Measurements from ENCODE around the gene GPR55.
A peak's percentile ranks its signal among the peaks of the same experiment; 100 is the strongest.

GPR55 gene

GRCh38 chr2:230929381-230930148, 4.5 kb upstream of the GPR55 start:
- H3K27me3 ChIP-seq (replicated peaks) = no peaks in the 10 kb centered on the region
- in situ Hi-C loops (cut with HindIII; ENCODE audit: low pct_ligation_motif_present, low sequenced_read_pairs) = no loop called here
- DNase-seq = no peak
- TF ChIP-seq CTCF (IDR thresholded peaks at IDR 0.05; ENCODE audit: low read depth, low read length, missing control alignments) = no peak
- H3K27ac ChIP-seq = no peak overlapping the region
- H3K36me3 ChIP-seq (replicated peaks) = no peaks in the 10 kb centered on the region
- H3K4me3 ChIP-seq (ENCODE audit: low read depth, low read length) = no peak overlapping the region

GRCh38 chr2:230928701-230929380, 3.8 kb upstream of the GPR55 start:
- no peak overlapping the region for H3K4me3 ChIP-seq (ENCODE audit: low read depth, low read length)
- H3K36me3 ChIP-seq (replicated peaks) = no peaks in the 10 kb centered on the region
- DNase-seq = no peak
- H3K27me3 ChIP-seq (replicated peaks) = no peaks in the 10 kb centered on the region
- no peak overlapping the region for H3K27ac ChIP-seq
- in situ Hi-C loops (cut with HindIII; ENCODE audit: low pct_ligation_motif_present, low sequenced_read_pairs) = no loop called here
- no peak for TF ChIP-seq CTCF (IDR thresholded peaks at IDR 0.05; ENCODE audit: low read depth, low read length, missing control alignments)

- Histone ChIP-seq H3K4me3 (ENCODE audit: low read depth, low read length) (no peak overlapping the region), H3K36me3 (replicated peaks) (no peaks in the 10 kb centered on the region), H3K27ac (no peak overlapping the region), H3K27me3 (replicated peaks) (no peaks in the 10 kb centered on the region)
- in situ Hi-C loops (cut with HindIII; ENCODE audit: low pct_ligation_motif_present, low sequenced_read_pairs) = no loop called here
- DNase-seq = no peak
- no peak for TF ChIP-seq CTCF (IDR thresholded peaks at IDR 0.05; ENCODE audit: low read depth, low read length, missing control alignments)
These were observed 2.8 kb upstream of the GPR55 start for GRCh38 chr2:230927711-230928341.

- no peaks in the 10 kb centered on the region for H3K36me3 ChIP-seq (replicated peaks)
- no peak overlapping the region for H3K4me3 ChIP-seq (ENCODE audit: low read depth, low read length)
- H3K27ac ChIP-seq = no peak overlapping the region
- DNase-seq = no peak
- H3K27me3 ChIP-seq (replicated peaks) = no peaks in the 10 kb centered on the region
- TF ChIP-seq CTCF (IDR thresholded peaks at IDR 0.05; ENCODE audit: low read depth, low read length, missing control alignments) = peak; percentile 27
- in situ Hi-C loops (cut with HindIII; ENCODE audit: low pct_ligation_motif_present, low sequenced_read_pairs) = no loop called here
These were observed 1.1 kb upstream of the GPR55 start for GRCh38 chr2:230925879-230926765.

- in situ Hi-C loops (cut with HindIII; ENCODE audit: low pct_ligation_motif_present, low sequenced_read_pairs) = no loop called here
- Histone ChIP-seq H3K4me3 (ENCODE audit: low read depth, low read length) (no peak overlapping the region), H3K36me3 (replicated peaks) (no peaks in the 10 kb centered on the region), H3K27ac (no peak overlapping the region), H3K27me3 (replicated peaks) (no peaks in the 10 kb centered on the region)
- no peak for TF ChIP-seq CTCF (IDR thresholded peaks at IDR 0.05; ENCODE audit: low read depth, low read length, missing control alignments)
- DNase-seq = no peak
These were observed 419 bp upstream of the GPR55 start for GRCh38 chr2:230925443-230925878.

Data from brain microvascular endothelial cell (primary cell).